Measurements from ENCODE around the gene LRRFIP1.

Gene LRRFIP1

DNA sequence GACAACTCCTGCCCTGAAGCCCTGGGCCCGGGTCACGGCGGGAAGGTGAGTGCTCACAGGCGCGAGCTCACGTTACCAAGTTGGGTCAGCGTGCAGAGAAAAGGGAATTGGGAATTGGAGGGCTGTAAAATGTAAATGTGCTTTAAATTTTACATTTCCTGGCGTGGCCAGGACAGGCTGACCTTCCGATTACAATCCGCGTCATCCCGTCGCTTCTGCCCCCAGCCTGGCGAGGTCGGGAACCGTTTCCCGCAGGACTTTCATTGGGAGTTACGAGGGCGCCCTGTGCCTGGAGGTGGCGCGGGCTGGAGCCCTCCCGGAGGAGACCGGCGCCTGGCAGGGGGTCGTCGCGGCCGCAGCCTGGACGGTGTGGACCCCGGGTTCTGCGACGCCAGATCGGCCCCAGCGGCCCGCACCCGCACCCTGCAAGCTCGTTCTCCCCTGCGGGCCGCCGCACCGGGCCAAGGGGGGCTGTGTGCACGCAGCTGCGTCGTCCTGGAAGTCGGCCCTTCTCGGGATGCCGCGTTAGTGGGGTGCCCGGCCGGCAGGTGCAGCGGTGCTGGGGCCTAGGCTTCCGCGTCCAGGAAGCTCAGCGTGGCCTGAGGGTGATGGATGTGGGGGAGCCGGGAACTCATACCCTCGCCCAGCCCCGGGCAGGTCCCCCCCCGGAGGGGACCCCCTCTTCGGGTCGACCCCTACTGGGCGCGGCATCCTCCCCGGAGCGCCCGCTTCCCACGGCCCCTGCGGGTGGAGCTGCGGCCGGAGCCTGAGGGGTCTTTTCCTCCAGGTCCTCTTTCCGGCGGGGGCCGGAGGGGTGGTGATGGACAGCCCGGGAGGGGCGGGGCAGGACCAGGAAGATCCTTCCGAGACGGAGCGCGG, 63.9 kb downstream of the LRRFIP1 start:
- peak in 1 of 2 experiments; percentile 34 for DNase-seq

- DNase-seq, result peak; percentile 84 to 94
These were observed 64.7 kb downstream of the LRRFIP1 start for GRCh38 chr2:237691908-237692600.

DNA sequence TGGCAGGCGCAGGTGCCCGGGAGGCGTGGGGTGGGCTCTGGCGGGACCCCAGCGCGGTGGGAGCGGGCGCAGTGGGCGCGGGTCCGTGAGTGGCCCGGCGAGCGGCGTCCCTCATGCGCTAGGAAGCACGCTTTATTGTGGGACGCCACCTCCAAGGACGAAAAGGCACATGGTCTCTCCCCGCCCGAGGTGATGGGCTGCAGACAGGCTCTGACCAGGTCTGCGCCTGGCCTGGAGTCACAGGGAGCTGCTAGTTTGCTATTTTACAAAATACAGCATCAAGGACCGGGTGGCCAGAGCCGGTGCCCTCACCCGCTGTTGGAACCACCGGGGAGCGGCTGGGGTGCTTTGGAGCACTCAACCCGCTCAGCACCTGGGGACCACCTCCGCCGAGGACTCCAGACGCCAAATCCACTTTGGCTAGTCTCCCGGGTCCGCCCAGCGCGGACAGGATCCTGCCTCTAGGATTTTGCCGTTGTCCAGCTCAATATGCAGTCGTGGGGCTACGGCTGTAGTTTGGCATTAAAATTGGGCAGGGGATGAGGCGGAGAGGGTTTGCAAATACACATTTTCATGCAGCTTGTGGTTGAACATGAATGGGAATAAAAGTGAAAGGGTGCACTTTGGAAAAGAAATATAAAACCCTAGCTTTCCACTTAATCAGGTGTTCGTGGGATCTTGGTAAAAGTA, 65.4 kb downstream of the LRRFIP1 start:
- peak in 1 of 2 experiments; percentile 33 for DNase-seq

DNA sequence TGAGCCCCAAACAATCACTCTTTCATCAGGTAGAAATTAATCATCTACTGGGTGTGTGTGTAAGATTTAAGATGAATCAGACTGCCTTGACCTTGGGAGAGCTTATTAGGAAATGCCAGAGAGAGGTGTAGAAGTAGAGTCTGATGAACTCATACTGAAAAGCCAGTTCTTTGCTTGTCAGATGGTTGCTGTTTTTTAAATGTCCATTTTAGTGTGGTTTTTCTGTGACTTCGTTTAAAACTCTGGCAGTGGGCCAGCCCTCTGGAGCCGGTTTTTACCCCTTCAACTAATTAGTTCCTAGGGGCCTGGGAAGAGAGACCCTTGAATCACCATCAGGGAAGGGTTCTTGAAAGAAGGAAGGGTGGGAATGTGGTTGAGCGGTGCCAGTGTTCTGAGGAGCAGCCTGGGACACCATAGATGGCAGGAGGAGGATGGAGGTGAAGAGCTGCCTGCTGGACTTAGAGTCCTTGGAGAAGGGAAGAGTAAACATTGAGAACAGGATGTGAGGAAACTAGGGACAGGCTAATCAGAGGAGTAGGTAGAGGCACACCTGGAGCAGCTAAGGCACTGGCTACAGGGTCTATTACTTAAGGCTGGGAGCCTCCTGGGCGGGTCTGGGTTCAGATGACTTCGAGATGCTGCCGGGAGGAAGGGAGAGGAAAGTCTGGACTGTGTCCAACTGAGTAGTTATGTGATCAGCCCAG, 66.1 kb downstream of the LRRFIP1 start:
- peak in 1 of 2 experiments; percentile 9 for DNase-seq

- no peak for DNase-seq
These were observed 67.2 kb downstream of the LRRFIP1 start for GRCh38 chr2:237694415-237695194.

GRCh38 chr2:237695201-237695780, 67.9 kb downstream of the LRRFIP1 start:
- DNase-seq, result peak in 1 of 2 experiments; percentile 8

DNA sequence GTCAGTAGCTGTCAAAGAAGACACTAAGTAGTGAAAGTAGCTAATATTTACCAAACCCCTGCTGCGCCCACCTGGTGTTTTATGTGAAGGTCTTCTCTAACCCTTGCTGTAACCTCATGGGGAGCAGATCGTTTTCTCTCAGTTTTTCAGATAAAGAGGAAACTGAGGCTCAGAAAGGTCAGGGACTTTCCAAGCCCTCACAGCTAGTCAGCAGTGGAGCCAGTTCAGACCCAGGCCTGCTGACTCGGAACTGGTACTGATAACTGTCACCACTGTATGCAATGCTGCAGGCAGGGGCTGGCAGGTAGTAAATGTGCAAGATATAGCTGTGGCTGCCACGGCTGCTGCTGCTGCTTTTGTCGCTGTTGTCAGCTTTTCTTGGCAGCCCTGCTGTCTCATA, 69.1 kb downstream of the LRRFIP1 start:
- DNase-seq, result no peak

DNA sequence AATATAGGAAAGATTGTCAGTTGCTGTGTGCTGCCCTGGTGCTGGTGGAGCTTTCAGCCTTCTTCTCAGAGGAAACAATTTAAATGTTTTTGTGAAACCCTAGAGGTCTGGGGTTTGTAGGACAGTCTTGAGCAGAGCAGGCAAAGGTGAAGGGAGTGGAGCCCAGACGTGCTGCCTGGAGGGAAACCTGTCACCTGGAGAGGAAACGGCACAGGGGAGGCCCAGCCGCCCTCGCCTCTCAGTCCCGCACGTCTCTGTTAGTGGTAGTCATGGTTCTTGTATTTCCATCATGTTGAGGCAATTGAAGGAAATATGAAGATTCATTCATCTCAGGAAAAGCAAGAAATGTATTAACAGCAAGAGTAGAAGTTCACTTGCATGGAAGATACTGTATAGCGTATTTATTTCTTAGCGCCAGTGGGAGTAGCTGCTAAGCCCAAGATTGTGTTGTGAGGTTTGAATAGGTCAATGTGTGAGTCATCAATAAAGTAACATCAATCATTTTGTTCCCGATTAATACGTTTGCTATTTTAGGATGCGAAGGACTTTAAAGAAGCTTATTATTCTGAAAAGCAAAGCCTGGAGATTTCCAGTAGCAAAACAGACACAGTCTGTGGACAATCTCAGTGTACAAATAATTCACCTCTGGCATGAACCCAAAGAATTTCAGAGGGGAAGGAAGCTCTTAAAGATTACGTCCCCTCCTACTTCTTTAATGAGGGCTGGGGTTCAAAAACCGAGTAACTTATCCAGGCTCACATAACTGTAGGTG, 70.4 kb downstream of the LRRFIP1 start:
- DNase-seq, result no peak

- no peak for DNase-seq
These were observed 70.9 kb downstream of the LRRFIP1 start for GRCh38 chr2:237698358-237698694.

DNA sequence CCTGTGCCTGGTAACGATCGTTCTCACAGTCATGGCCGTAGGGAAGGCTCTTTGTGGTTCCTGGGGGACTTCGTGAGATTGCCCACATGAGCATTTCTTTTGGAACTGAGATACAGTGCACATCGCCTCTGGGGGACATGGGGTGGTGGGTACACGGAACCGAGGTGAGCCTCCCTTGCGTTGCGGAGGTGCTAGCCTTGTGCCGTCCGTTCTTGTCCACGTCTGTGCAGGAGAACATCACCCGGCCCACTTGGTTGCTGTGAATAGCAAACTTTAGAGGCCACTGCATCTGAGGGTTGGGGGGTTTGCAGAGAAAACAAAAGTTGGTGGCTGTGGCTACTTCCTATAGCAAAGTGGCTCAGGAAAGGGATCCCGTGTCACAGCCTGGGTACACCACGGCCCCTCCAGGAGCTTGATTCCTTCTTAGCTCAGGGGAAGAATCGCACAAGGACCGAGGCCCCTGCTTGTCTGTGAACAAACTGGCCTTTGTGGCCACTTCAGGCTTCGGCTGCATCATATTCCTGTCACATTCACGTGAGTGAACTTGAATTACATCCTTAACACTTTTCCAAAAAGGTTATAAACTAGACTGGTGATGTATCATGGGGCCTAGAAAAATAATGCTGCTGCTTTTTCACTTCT, 72.6 kb downstream of the LRRFIP1 start:
- no peak for DNase-seq

- peak in 1 of 2 experiments; percentile 55 for DNase-seq
These were observed 73.2 kb downstream of the LRRFIP1 start for GRCh38 chr2:237700512-237701032.

DNA sequence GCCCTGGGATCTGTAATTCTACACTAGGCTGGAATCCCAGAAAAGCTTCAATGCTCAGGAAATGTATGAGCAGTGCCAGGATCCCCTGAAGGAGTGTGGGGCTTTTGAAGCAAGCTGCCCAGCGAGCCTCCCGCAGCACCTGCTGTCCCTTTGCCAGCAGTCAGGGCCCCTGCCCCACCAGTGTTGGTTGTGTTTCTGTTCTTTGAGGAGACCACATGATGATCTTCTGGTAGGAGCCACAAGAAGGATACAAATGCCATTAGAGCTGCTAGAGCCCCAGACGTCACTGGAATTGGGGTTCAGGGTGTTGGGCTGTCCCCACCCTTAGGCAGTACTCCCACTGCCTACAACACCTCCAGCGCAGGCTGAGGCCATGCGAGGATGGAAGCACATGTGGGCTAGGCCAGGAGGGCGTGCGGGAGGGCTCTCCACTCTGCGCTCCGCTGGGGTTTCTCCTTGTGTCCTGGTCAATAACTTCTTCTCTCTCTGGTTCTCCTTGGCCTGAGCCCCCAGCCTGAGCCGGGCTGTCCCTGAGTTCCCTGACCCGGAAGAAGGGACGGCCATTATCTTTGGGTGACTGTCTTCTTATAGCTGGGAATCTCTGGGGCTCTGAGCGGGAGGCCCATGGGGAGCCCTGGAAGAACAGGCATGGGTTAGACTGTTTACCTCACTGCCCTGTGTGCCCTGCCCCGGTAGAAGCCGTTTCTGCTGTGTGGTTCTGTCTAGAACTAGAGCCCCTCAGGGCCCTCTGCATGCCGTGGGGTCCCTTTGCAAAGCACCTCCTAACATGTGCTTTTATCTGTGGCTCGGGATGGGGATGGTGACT, 73.9 kb downstream of the LRRFIP1 start:
- no peak for DNase-seq

GRCh38 chr2:237701859-237702390, 74.5 kb downstream of the LRRFIP1 start:
- DNase-seq, result no peak

GRCh38 chr2:237702441-237703391, 75.3 kb downstream of the LRRFIP1 start:
- no peak for DNase-seq

GRCh38 chr2:237704501-237705434, 77.4 kb downstream of the LRRFIP1 start:
- DNase-seq, result no peak

- DNase-seq, result no peak
These were observed 78.9 kb downstream of the LRRFIP1 start for GRCh38 chr2:237706257-237706656.

GRCh38 chr2:237708065-237708398, 80.6 kb downstream of the LRRFIP1 start:
- no peak for DNase-seq

Measured in SHP77 (cell line).